ENCODE results near the gene GPC4. TPM values are rescaled to one million over a fixed set of nuclear protein-coding genes. Genes with fewer than 3 reads are reported as not detected.

The GPC4 gene
- total and polyA plus RNA-seq, 2 donors (not counting 3 experiments of a cell fraction or from before 2014, with no cell fraction given), result 0.20 TPM; not detected in 1

- Histone ChIP-seq H3K79me2 (ENCODE audit: control insufficient read depth, insufficient read depth, low read length) (no peaks in the 10 kb centered on the region), H3K9ac (replicated peaks; ENCODE audit: extremely low read depth, insufficient read depth, low read length) (no peak overlapping the region), H3K27me3 (ENCODE audit: control insufficient read depth in 2 of 2, insufficient read depth in 2 of 2, low read length in 2 of 2) (no peaks in the 10 kb centered on the region), H4K20me1 (replicated peaks; ENCODE audit: control insufficient read depth, extremely low read depth, insufficient read depth, low read length) (no peaks in the 10 kb centered on the region), H3K9me1 (replicated peaks; ENCODE audit: control insufficient read depth, extremely low read depth, insufficient read depth, low read length) (no peaks in the 10 kb centered on the region), H2AFZ (ENCODE audit: low read depth, low read length) (no peak overlapping the region), H3K9me3 (replicated peaks; ENCODE audit: control insufficient read depth, insufficient read depth, low read length) (no peaks in the 10 kb centered on the region), H3K4me2 (ENCODE audit: insufficient read depth, low read length) (no peak overlapping the region), H3K27ac (ENCODE audit: insufficient read depth, low read depth, low read length) (no peak overlapping the region), H3K4me3 (replicated peaks in 1 of 3; ENCODE audit: insufficient read depth in 1 of 3, low read depth in 1 of 3, low read length in 3 of 3) (no peak overlapping the region), H3K36me3 (ENCODE audit: control insufficient read depth in 2 of 2, extremely low read depth in 1 of 2, insufficient read depth in 2 of 2, low read length in 2 of 2) (no peaks in the 10 kb centered on the region), H3K4me1 (ENCODE audit: control insufficient read depth, extremely low read depth, insufficient read depth, low read length) (no peaks in the 10 kb centered on the region)
- ChIA-PET CTCF (no interaction called here), POLR2A (no interaction called here)
- intact Hi-C loops (cut with micrococcal nuclease) (no loop called here), dilution Hi-C loops (cut with MboI; ENCODE audit: extremely low pct_ligation_motif_present, low sequenced_read_pairs) (no loop called here)
- FAIRE-seq (no peak), DNase-seq (ENCODE audit: low read depth, low spot score) (no peak)
- no TSS peak for BruUV-seq (replicated peaks)
- TF ChIP-seq MYC (IDR thresholded peaks at IDR 0.05; ENCODE audit: low read depth, low read length) (no peak), EZH2 (IDR thresholded peaks at IDR 0.05; ENCODE audit: borderline replicate concordance, low read depth, low read length, severe bottlenecking) (no peak), POLR2AphosphoS5 (IDR thresholded peaks at IDR 0.05; ENCODE audit: insufficient read depth, low read depth, low read length) (no peak), JUN (IDR thresholded peaks at IDR 0.05; ENCODE audit: borderline replicate concordance, insufficient read depth, insufficient read length, low read depth) (no peak), FOS (IDR thresholded peaks at IDR 0.05; ENCODE audit: borderline replicate concordance, insufficient read depth, low read length) (no peak), GATA2 (IDR thresholded peaks at IDR 0.05; ENCODE audit: insufficient read depth, insufficient read length, low read depth, low read length) (no peak), CTCF (IDR thresholded peaks at IDR 0.05; ENCODE audit: extremely low read depth in 1 of 2, insufficient read depth in 1 of 2, low read depth in 1 of 2, low read length in 2 of 2) (no peak)
Measured at GRCh38 chrX:133269168-133269567, 146.1 kb downstream of the GPC4 start.

All from endothelial cell of umbilical vein (primary cell).